ENCODE results near the gene DNAAF3. TPM values are rescaled to one million over a fixed set of nuclear protein-coding genes. Genes with fewer than 3 reads are reported as not detected.

Gene DNAAF3
- total RNA-seq, 4 donors from 2014 or later, result 0.40 TPM; not detected in 3

GRCh38 chr19:55153652-55154264, 12.7 kb downstream of the DNAAF3 start:
- TF ChIP-seq CTCF (IDR thresholded peaks at IDR 0.05) (no peak), POLR2A (IDR thresholded peaks at IDR 0.05) (no peak)
- Histone ChIP-seq H3K36me3 (no peaks in the 10 kb centered on the region), H3K4me3 (no peak overlapping the region), H3K4me1 (peaks cover 0 to 12% (median 3%) of the 10 kb centered on the region in 4 donors), H3K27ac (no peak overlapping the region), H3K9me3 (no peaks in the 10 kb centered on the region), H3K27me3 (peaks cover 0 to 14% of the 10 kb centered on the region in 2 donors)
- DNase-seq, result no peak

- Histone ChIP-seq H3K4me1 (peaks cover 0 to 12% (median 3%) of the 10 kb centered on the region in 4 donors), H3K27me3 (peaks cover 0 to 8% of the 10 kb centered on the region in 2 donors), H3K4me3 (no peak overlapping the region), H3K9me3 (no peaks in the 10 kb centered on the region), H3K27ac (no peak overlapping the region), H3K36me3 (no peaks in the 10 kb centered on the region)
- no peak for DNase-seq
- no peak for TF ChIP-seq POLR2A (IDR thresholded peaks at IDR 0.05)
- no peak for TF ChIP-seq CTCF (IDR thresholded peaks at IDR 0.05)
Measured at GRCh38 chr19:55152017-55152416, 14.4 kb downstream of the DNAAF3 start.

- peaks cover 0 to 15% of the 10 kb centered on the region in 2 donors for H3K27me3 ChIP-seq
- TF ChIP-seq POLR2A (IDR thresholded peaks at IDR 0.05) (no peak), CTCF (IDR thresholded peaks at IDR 0.05) (no peak)
- H3K4me1 ChIP-seq, result peaks cover 0 to 11% (median 2%) of the 10 kb centered on the region in 4 donors
- no peak within 1 kb of the TSS for H3K27ac ChIP-seq
- H3K36me3 ChIP-seq, result no peaks in the 10 kb centered on the region
- no peak for DNase-seq
- no peaks in the 10 kb centered on the region for H3K9me3 ChIP-seq
- H3K4me3 ChIP-seq, result no peak within 1 kb of the TSS
Measured at GRCh38 chr19:55149078-55150003, 17.1 kb downstream of the DNAAF3 start, which contains the start of gene TNNT1. Gene TNNT1, minus strand, starts transcription at chr19:55149206. Its CDS starts 2,049 bp downstream, at chr19:55147157.

GRCh38 chr19:55147545-55148251, 18.7 kb downstream of the DNAAF3 start:
- H3K9me3 ChIP-seq, result no peaks in the 10 kb centered on the region
- H3K27me3 ChIP-seq, result peaks cover 0 to 15% of the 10 kb centered on the region in 2 donors
- no peak for TF ChIP-seq POLR2A (IDR thresholded peaks at IDR 0.05)
- no peak for TF ChIP-seq CTCF (IDR thresholded peaks at IDR 0.05)
- no peaks in the 10 kb centered on the region for H3K36me3 ChIP-seq
- H3K4me1 ChIP-seq, result peaks cover 0 to 11% (median 2%) of the 10 kb centered on the region in 4 donors
- no peak overlapping the region for H3K4me3 ChIP-seq
- no peak for DNase-seq
- no peak overlapping the region for H3K27ac ChIP-seq

GRCh38 chr19:55146705-55147273, 19.6 kb downstream of the DNAAF3 start:
- no peaks in the 10 kb centered on the region for H3K9me3 ChIP-seq
- H3K4me1 ChIP-seq, result peaks cover 0 to 11% (median 2%) of the 10 kb centered on the region in 4 donors
- no peak for DNase-seq
- peak overlapping the region in 1 of 4 donors; percentile 12 for H3K4me3 ChIP-seq
- H3K36me3 ChIP-seq, result no peaks in the 10 kb centered on the region
- TF ChIP-seq CTCF (IDR thresholded peaks at IDR 0.05) (no peak), POLR2A (IDR thresholded peaks at IDR 0.05) (no peak)
- H3K27ac ChIP-seq, result no peak overlapping the region
- H3K27me3 ChIP-seq, result peaks cover 0 to 17% of the 10 kb centered on the region in 2 donors
